Measurements from ENCODE around the gene ARFIP2.

The ARFIP2 gene

GRCh38 chr11:6448574-6448973, 32.6 kb downstream of the ARFIP2 start:
- in situ Hi-C loops (cut with MboI; ENCODE audit: low sequenced_read_pairs) = no loop called here

- in situ Hi-C loops (cut with MboI; ENCODE audit: low sequenced_read_pairs) = no loop called here
These were observed 37.7 kb downstream of the ARFIP2 start for GRCh38 chr11:6443269-6444003.

DNA sequence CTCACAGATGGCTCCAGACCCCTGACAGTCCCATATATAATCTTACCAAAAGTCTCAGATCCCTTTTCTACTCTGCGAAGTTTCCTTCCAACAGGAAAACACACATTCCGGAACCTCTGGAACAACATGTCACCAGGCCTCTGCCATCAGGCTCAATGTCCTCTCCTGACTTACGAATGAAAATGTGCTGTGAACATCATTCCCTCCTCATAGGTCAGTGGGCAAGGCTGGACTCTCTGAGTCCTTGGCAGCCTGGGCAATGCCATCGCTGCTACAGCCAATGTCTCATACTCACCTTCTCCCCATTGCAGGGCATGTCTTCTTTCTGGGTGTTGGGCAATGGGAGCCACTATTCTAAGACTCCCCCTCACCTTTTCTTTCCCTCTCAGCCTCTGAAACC, 38.7 kb downstream of the ARFIP2 start:
- in situ Hi-C loops (cut with MboI; ENCODE audit: low sequenced_read_pairs) = no loop called here

GRCh38 chr11:6440906-6441358, 40.2 kb downstream of the ARFIP2 start, which contains the start of gene HPX:
Gene HPX, minus strand, starts transcription at chr11:6440987. Its CDS starts 24 bp downstream, at chr11:6440963.
- in situ Hi-C loops (cut with MboI; ENCODE audit: low sequenced_read_pairs) = no loop called here

DNA sequence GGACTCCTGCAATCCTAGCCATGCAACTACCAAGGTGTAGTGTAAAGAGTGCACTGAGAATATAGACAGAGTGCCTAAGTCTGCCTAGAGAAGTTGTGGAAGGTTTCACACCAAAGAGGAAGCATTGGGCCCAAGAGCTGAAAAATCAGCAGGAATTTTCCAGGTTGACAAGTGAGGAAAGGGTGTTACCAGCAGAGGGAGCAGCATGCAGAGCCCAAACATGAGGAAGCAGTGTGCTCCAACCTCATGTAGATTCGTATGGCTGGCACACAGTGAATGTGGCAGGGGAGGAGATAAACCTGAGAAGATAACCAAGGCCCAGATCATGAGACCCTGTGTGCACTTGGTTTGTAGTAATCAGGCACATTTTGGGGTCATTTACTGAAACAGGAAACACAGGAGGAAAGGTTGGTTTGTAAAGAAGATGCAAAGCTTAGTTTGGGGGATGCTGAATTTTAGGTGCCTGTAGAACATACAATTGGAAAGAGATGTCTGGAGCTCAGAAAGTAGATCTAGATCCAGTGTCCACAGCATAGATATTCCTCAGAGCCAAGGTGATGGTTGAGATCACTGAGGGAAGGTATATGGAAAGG, 42.1 kb downstream of the ARFIP2 start:
- in situ Hi-C loops (cut with MboI; ENCODE audit: low sequenced_read_pairs) = no loop called here

- in situ Hi-C loops (cut with MboI; ENCODE audit: low sequenced_read_pairs) = no loop called here
These were observed 43.1 kb downstream of the ARFIP2 start for GRCh38 chr11:6437993-6438392.

GRCh38 chr11:6437423-6437822, 43.7 kb downstream of the ARFIP2 start:
- in situ Hi-C loops (cut with MboI; ENCODE audit: low sequenced_read_pairs) = no loop called here

DNA sequence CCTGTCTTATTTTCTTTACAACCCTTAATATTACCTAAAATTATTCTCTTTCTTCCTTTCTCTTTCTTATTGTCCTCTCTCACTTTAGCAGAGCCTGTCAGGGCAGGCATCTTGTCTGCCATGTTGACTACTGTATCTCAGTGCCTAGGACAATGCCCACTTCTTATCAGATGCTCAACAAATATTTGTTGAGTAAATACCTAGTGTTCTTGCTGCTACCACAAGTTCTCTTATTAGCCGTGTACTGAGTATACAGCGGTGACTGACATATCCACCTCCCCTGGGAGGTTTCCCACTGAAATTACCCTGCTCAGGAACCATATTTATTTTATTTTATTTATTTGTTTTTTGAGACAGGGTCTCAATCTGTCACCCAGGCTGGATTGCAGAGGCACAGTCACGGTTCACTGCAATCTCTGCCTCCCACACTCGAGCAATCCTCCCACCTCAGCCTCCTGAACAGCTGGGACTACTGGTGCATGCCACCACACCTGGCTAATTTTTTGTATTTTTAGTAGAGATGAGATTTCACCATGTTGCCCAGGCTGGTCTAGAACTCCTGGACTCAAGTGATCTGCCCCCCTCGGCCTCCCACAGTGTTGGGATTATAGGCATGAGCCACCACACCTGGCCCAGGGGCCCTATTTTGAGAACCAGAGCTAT, 47.0 kb downstream of the ARFIP2 start:
- in situ Hi-C loops (cut with MboI; ENCODE audit: low sequenced_read_pairs) = no loop called here

DNA sequence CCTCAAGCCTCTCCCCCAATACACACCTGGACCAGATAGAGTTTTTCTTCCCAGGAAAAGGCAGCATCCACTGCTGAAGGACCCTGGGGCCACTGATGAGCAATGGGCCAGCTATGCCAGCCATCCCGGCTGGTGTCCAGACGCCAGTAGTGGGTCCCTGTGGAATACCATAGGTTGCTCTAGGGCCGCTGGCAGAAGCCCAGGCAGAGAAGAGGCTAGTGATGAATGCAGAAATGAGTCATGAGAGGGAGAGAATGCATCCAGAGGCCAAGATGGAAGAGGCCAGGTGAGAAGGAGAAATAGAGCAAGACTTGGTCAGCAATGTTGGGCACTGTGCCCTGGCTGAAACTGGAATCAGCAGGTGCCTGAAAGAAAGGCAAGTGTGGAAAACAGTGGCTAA, 49.3 kb downstream of the ARFIP2 start:
- in situ Hi-C loops (cut with MboI; ENCODE audit: low sequenced_read_pairs) = no loop called here

GRCh38 chr11:6427516-6427915, 53.6 kb downstream of the ARFIP2 start:
- in situ Hi-C loops (cut with MboI; ENCODE audit: low sequenced_read_pairs) = no loop called here
